Type B pancreatic cell (in vitro differentiated cells): ENCODE measurements around the gene TCIRG1. TPM values are rescaled to one million over a fixed set of nuclear protein-coding genes. Genes with fewer than 3 reads are reported as not detected.
A peak's percentile ranks its signal among the peaks of the same experiment; 100 is the strongest.

Experiments used
- DNase-seq: peaks from one replicate; pipeline ENCODE4 v3.0.0; 2021; ENCODE audit warnings: mixed read lengths; ENCODE audit not compliant: unreplicated experiment; ENCODE audit errors: extremely low spot score
- H3K27ac Mint-ChIP-seq: 2 replicates; pipeline ENCODE4 v1.8.0; 2021; ENCODE audit warnings: mild to moderate bottlenecking, mixed read lengths
- H3K27me3 Mint-ChIP-seq: 2 replicates; pipeline ENCODE4 v1.8.0; 2021; ENCODE audit warnings: mixed read lengths
- H3K36me3 Mint-ChIP-seq: 2 replicates; pipeline ENCODE4 v1.8.0; 2021; ENCODE audit warnings: mixed read lengths
- H3K4me1 Mint-ChIP-seq: one replicate; pipeline ENCODE4 v1.8.0; 2021; ENCODE audit warnings: mixed read lengths; ENCODE audit not compliant: unreplicated experiment
- H3K4me3 Mint-ChIP-seq: 2 replicates; pipeline ENCODE4 v1.8.0; 2021; ENCODE audit warnings: mild to moderate bottlenecking, mixed read lengths
- H3K9me3 Mint-ChIP-seq: 2 replicates; pipeline ENCODE4 v1.8.0; 2021; ENCODE audit warnings: mixed read lengths
- CTCF ChIP-seq: fragments of 200-600 bp; sonication (generic); conservative IDR thresholded peaks from 2 replicates; pipeline ENCODE4 v1.5.0; 2021; ENCODE audit warnings: antibody characterized with exemption, mild to moderate bottlenecking
- total RNA-seq: library from RNA; stranded (reverse); gene quantifications from 2 replicates; pipeline ENCODE4 v1.2.1, GENCODE V29; 2021; ENCODE audit warnings: low replicate concordance

Gene TCIRG1
- total RNA-seq, 1 donor from 2014 or later, result 37.0 TPM

- Mint-ChIP-seq H3K4me3 (peak overlapping the region; percentile 55), H3K36me3 (no peaks in the 10 kb centered on the region), H3K9me3 (no peaks in the 10 kb centered on the region), H3K4me1 (peaks cover 49% of the 10 kb centered on the region), H3K27ac (peak overlapping the region; percentile 91), H3K27me3 (no peaks in the 10 kb centered on the region)
- TF ChIP-seq CTCF, result no peak
- DNase-seq, result no peak
Observed at GRCh38 chr11:68013611-68014156, 25.1 kb upstream of the TCIRG1 start.

- H3K4me1 Mint-ChIP-seq, result peaks cover 46% of the 10 kb centered on the region
- no peak overlapping the region for H3K4me3 Mint-ChIP-seq
- TF ChIP-seq CTCF, result no peak
- H3K27ac Mint-ChIP-seq, result peak overlapping the region; percentile 91
- no peak for DNase-seq
- H3K27me3 Mint-ChIP-seq, result no peaks in the 10 kb centered on the region
- H3K9me3 Mint-ChIP-seq, result no peaks in the 10 kb centered on the region
- no peaks in the 10 kb centered on the region for H3K36me3 Mint-ChIP-seq
Observed at GRCh38 chr11:68014157-68014946, 24.5 kb upstream of the TCIRG1 start.

- H3K4me1 Mint-ChIP-seq, result peaks cover 40% of the 10 kb centered on the region
- no peak for DNase-seq
- no peak overlapping the region for H3K27ac Mint-ChIP-seq
- TF ChIP-seq CTCF, result no peak
- H3K36me3 Mint-ChIP-seq, result no peaks in the 10 kb centered on the region
- H3K27me3 Mint-ChIP-seq, result no peaks in the 10 kb centered on the region
- no peaks in the 10 kb centered on the region for H3K9me3 Mint-ChIP-seq
- no peak overlapping the region for H3K4me3 Mint-ChIP-seq
Observed at GRCh38 chr11:68014947-68015447, 23.8 kb upstream of the TCIRG1 start.

- no peak overlapping the region for H3K27ac Mint-ChIP-seq
- no peaks in the 10 kb centered on the region for H3K9me3 Mint-ChIP-seq
- no peak for DNase-seq
- TF ChIP-seq CTCF, result no peak
- H3K4me1 Mint-ChIP-seq, result peaks cover 37% of the 10 kb centered on the region
- no peak overlapping the region for H3K4me3 Mint-ChIP-seq
- no peaks in the 10 kb centered on the region for H3K27me3 Mint-ChIP-seq
- no peaks in the 10 kb centered on the region for H3K36me3 Mint-ChIP-seq
Observed at GRCh38 chr11:68015467-68015866, 23.4 kb upstream of the TCIRG1 start.

- Mint-ChIP-seq H3K27ac (peak overlapping the region; percentile 41), H3K36me3 (no peaks in the 10 kb centered on the region), H3K27me3 (no peaks in the 10 kb centered on the region), H3K4me1 (peaks cover 36% of the 10 kb centered on the region), H3K4me3 (no peak overlapping the region), H3K9me3 (no peaks in the 10 kb centered on the region)
- no peak for DNase-seq
- no peak for TF ChIP-seq CTCF
Observed at GRCh38 chr11:68016161-68016903, 22.5 kb upstream of the TCIRG1 start.
